NCI-H2171 treated with DMSO at 0.1 percent for 48 hours (cell line): ENCODE measurements around the gene ATXN2L.
"Not testable (repeated sequence)": the region's sequence is repeated elsewhere in the genome, so short reads cannot be mapped to it uniquely, and the experiment has no call there.

Source experiments
- DNase-seq: peaks from one replicate; lab custom pipeline; 2025; lab: John Stamatoyannopoulos, UW

The ATXN2L gene

DNA sequence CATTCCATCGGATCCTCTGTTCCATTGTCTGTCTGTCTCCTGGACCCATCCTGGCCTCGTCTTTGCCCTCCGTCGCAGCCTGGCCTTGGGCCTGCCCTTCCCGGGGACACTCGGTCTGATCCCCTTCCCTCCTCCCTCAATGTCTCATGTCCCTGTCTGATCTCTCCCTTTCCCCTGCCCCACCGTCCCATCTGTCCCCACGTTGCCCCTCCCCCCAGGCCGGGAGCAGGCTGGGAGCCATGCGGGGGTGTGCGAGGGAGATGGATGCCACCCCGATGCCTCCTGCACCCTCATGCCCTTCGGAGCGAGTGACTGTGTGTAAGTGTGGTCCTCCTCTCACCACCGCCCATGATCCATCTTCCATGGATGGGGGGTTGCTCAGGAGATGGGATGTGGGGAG is 50.2 kb downstream of the ATXN2L start:
- no peak for DNase-seq

DNA sequence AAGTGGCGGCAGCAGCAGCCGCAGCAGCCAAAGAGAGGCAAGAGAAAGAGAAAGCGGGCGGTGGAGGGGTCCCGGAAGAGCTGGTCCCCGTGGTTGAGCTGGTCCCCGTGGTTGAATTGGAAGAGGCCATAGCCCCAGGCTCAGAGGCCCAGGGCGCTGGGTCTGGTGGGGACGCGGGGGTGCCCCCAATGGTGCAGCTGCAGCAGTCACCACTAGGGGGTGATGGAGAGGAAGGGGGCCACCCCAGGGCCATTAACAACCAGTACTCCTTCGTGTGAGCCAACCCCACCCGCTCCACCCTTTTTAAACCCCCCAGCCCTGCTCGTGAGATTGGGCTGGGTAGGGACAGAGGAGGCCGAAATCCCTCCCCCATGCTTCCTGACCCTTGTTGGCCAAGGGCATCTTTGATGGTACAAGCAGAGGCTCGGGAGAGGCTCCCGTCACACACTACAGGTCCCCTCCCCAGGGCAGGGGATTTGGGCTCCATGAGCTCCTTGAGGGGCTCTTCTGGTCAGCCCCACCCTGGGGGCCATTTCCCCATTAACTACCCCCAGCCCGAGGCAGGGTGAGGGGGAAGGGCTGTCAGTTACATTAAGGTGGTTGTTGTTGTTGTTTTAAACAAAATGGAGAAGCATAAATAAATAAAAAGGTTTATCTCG is 50.9 kb downstream of the ATXN2L start:
- DNase-seq, result no peak

DNA sequence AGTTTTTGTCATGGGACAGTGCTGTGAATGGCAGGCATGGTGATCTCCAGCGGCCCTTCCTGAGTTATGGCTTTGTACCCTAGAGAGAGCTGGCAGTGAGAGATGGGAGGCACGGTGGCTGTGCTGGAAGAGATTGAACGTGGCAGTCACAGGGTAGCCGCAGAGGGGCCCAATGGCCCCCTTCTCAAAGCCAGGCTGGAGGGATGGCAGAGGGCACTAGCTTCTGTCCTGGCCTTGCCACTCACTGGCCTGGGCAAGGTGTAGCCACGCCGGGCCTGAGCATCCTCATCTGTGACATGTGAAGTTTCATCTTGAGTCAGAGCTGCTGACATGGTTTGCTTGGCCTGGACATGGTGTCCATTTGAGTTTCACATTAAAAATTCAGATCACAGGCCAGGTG is 51.6 kb downstream of the ATXN2L start:
- DNase-seq, result no peak

DNA sequence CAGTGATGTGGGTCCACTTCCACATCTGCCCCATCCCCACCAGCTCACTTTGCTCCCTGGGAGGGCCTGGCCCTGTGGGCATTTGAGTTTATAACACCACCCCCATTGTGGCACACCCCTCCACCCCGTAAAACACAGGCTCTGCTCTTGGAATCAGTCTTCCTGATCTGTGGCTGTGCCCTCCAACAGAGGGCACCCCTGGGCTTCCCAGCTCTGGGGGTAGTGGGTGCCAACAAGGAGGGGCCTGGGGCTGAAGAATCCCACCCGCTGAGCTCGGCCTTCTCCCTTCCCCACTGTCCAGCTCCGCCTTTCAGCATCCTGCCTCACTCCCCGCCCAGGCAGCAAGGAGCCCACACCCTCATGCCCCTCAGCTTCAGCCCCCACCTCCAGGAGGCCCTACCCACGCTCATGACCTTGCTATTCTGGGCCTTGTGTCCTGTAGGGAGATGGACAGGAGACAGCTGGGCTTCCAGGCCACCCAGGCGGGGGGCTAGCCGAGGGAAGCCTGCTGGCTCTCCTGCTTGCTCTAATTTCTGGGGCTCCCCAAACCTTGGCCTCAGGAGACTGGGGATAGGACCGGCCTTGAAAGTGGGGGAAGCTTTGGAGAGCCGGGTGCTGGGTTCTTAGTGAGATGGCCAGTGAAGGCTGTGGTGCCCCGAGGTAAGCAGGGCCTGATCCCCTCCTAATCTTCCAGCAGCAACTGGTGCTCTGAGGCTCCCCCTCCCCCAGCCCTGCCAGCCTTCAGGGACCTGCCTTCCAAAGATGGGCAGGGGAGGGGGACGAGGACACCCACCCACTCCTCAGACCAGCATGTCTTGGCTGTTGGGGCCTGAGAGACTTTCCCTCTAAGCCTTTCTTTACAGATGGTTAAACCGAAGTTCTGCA is 52.6 kb downstream of the ATXN2L start:
- DNase-seq, result no peak

DNA sequence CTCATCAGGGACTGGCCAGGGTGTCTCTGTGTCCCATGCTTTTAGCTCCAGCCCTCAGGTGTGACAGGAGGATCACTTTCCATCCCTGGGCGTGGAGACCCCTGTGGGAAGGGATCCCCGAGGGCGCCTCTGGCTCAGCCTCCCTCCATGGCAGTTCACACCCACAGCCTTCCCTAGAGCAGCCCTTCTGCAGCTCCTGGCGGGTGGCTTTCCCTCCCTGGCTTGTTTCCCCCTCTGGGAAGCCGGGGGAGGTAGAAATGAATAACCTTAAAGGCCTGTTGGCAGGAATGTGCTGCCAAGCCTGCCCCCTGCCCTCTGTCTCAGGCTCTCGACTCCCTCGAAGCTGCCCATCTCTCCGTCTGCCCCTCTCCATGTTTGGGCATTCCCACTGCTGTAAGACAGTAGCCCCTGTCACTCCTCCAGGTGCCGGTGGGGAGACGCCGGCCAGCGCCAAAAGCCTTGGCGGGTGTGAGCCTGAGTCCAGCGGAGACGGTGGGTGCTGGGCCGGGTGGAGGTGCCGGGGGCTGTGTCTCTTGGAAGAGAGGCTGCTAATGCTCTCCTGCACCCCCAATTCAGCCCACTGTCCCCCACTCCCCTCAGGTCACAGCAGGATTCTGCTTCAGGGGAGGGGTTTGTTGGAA is 53.3 kb downstream of the ATXN2L start:
- no peak for DNase-seq

DNA sequence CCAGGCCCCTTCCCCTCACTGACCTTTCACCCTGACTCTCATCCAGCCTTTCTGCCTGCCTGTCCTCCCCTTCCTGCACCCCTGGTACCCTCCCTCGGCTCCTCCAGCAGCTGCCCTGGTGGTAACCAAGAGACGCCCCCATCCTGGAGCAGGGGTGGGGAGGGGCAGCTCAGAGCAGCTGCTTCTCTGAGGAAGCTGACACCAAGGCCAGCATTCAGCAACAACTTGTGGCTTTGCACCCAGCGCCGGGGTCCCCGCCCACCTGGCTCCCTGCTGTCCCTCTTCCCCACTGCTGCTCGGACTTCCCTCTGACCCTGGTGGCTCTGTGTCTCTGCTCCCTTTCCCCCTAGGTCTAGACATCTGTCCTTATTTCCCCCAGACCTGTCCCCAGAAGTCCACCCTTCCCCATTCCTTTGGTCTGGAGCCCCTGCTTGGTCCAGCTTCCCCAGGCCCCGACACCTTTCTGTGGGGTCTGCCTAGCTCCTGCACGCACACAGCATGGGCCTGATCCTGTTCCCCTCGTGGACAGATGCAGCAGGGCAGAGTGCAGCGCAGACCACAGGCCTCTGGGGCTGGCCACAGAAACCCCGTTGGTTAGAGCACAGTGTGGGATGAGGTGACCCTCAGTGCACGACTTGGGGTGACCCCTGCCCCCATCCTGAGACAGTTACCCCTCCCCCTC is 54.3 kb downstream of the ATXN2L start:
- DNase-seq, result peak; percentile 13

DNA sequence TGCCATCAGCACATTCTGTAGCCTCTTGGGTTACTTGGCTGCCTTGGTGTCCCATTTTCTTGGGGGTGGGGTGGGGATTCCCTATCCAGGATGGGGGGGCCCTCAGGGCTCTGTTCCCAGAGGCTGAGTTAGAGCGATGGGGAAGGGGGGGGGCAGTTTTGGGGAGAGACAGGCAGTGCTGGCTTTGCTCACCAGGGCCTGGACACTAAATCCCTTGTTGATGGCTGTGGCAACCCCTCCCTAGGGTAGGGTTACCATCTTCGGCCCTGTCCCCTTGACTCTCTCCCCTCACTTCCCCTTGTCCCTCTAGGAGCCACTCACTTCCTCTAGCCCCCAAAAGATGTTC is 54.8 kb downstream of the ATXN2L start:
- DNase-seq, result no peak

DNA sequence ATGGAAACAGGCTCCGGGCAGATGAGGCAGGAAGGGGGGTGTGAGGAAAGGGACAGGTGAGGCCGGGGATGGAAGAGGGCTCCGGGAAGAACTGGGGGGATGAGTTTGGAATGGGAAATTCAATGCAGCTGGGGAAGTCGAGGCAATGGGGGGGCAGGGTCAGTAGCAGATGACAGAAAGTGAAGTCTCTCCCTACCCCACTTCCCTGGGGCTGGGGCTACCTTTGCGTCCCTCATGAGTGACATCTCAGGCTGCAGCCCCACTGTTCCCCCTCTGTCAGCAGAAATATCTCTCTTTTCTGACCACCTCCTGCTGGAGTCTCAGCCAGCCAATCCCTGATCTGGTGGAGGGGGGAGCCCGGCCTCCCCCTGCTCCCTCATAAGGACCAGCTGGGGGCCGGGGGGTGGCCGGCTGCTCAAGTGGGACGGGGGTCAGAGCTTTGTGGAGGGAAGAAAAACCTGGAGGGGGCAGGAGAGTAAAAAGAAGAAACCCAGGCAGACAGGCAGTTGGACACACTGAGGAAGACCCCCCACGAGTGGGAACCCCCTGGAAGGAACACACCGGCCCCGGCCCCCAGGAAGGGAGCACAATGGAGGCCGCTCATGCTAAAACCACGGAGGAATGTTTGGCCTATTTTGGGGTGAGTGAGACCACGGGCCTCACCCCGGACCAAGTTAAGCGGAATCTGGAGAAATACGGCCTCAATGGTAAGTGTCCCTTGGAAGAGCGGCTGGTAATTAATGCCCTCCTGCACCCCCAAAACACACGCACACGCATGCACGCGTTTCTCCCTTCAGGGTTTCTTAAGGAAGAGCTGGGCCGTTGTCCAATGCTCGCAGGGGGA is 55.5 kb downstream of the ATXN2L start, which contains the start of gene ATP2A1:
Gene ATP2A1, plus strand, starts transcription at position 406 of the 844 bp plus-strand sequence. Its CDS starts 184 bp downstream, at position 590.
- no peak for DNase-seq

DNA sequence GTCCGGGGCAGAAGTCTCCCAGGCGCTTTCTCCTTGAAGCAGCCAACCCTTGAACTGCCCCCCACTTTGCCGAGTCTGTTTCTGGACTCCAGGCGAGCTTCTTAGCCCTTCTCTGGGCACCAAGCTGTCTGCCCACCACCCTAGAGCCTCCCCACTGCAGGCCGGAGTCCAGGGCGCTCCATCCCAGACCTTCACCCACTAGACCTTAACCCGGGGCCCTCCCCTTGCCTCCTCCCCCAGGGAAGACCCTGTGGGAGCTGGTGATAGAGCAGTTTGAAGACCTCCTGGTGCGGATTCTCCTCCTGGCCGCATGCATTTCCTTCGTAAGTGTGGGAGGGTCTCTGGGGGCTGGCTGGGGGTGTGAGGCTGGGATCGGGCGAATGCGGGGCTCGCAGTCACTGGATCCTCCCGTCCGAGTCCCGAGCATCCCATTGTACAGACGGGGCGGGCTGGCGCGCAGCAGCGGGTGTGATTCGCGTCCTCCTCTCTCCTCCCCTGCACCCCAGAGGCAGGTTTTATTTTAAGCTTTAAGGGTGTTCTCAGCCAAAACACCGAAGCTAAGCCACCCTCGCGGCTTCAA is 56.6 kb downstream of the ATXN2L start:
- no peak for DNase-seq

DNA sequence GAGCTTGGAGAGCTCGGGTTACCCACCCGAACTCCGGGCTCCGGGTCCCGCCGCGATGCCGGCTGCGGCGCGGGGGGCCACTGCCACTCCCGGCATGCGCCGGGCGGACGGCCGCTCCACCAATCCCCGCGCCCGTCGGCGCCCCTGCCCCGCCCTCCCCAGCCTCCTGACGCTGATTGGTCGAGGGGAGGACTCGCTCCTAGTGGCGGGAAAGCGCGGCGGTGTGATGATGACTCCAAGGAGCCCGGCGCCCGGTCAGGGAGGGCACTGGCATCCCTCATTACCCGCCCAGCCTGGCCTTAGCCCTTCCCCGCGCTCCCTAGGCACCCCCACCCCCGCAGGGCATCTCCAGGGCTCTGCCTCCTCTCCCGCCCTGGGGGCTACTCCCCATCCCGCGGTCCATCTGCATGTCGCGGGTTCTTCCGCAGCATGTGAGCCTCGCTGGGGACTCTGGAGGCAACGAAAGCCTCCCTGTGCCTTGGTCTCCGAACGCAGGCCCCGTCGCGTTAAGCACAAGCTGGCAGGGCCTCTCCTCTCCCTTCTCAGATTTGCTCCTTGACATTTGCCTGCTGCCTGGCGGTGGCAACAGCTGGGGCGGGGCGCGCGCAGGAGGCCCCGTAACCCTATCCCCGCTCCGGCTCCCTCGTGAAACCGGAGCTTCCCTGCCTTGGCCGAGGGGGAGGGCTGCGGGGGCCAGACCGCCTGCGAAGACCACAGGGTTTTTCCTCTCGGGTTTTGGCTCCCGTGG is 57.2 kb downstream of the ATXN2L start:
- DNase-seq, result peak; percentile 92

DNA sequence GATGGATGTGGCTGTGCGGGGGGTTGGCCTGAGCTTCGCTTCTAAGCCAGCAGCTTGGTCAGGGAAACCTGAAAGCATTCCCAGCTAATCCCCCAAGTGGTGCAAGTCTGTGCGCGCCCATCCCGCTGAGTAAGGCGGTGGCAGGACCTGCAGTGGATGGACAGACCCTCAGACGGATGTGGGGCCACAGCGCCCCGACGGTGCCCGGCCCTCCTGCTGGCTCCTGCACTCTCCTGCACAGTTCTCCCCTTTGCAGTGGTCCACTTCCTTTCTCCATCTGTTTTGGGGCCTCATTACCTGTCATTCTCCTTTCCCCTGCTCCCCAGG is 57.8 kb downstream of the ATXN2L start:
- no peak for DNase-seq

DNA sequence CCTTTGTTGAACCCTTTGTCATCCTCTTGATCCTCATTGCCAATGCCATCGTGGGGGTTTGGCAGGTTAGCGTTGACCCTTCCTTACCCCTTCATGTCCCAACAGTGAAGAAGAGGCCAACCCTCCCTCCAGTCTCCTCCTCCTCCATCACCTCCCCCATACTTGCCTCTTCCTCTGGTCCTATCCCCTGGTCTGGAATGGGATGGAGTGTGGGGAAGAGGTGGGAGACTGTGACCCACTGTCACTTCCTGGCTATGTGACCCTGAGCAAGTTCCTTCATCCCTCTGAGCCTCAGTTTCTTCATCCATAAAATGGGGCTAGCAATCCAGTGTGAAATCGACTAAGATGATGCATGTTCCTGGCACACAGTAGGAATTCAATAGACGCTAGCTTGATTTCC is 58.2 kb downstream of the ATXN2L start:
- no peak for DNase-seq

DNA sequence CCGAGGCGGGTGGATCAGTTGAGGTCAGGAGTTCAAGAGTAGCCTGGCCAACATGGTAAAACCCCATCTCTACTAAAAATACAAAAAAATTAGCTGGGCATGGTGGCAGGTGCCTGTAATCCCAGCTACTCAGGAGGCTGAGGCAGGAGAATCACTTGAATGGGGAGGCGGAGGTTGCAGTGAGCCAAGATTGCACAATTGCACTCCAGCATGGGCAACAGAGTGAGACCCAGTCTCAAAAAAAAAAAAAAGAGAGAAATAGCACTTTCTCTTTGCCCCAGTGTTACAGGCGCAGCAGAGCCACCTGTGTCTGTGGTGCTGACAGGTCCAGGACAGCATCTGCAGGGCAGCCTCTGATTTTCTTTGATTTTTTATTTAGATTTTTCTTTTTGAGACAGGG is 58.8 kb downstream of the ATXN2L start:
- DNase-seq, result not testable (repeated sequence)

DNA sequence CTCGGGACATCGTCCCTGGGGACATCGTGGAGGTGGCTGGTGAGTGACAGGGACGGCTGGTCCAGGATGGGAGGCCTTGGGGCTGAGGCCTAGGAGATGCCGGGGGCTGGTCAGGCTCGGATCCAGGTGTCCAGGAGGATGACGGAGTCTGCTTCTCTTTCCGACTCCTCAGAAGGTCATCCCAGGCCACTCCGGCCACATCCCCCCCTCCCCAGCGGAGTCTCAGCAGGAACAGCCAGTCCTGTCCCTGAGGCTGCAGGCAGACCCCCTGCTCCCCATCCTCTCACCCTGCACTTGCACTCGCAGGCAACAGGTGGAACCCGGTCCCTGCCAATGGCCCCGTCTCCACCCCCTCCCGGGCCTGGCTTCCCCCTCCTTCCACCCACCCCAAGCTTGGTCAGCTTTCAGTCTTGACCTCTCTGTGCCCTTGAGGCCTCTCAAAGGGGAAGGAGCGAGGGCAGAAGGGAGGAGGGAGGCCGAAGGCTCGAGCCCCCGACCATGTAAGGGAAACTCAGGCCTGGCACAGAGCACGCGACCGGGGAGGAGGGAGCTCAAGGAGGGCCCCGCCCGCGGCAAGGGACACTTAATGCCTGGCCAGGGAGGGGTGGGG is 59.9 kb downstream of the ATXN2L start:
- DNase-seq, result no peak

DNA sequence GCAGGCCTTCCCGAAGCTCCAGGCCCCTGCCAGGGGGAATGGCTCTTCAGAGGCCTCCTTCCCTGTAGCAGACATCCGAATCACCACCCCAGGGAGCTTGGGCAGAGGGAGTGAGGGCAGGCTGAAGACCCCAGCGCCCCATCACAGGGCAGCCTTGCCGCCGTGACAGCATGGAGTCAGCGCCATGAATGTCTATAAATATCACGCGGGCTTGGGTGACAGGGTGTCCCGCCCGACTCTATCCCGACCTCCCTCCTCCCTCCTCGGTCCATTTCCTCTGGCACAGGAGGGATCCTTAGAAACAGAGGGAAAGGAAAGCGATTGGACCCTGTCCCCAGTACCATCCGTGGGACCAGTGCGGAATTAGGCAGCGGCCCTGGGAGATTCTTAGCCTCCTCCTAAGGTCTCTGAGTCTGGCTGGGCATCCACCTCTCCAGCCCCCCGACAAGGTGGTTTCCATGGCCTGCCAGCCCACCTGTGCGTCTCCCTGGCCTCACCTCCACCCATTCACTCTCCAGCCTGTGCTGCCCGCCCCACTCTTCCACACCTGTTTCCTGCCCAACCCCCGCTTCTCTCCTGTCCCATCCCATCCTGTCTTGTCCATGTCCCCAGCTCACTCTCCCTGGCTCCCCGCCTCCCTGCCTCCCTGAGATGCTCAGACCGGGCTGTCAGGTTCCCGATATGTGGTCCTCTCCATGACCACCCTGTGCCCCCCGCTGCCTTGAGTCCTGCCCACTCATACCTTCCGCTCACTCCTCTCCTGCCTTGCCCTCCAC is 60.6 kb downstream of the ATXN2L start:
- DNase-seq, result no peak

DNA sequence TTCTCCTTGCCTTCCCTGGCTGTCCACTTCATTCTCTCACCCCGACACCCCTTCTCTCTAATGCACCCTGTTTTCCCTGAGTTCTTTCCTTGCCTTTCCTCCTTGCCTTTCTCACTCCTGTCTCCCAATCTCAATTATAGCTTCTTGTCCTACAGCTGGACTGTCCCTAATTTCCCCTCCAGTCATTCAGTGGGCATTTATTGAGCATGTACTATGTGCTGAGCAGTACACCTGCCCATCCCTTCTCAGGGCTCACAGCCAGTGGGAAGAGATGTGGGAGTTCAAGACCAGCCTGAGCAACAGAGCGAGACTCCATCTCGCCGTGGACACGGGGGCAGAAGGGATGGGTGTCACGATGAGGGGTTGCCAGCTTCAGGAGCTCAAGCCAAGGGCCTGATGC is 61.2 kb downstream of the ATXN2L start:
- DNase-seq, result no peak
